HL-60/S4 (cell line): ENCODE results near the gene C12orf75.
"Not testable (repeated sequence)": the region's sequence is repeated elsewhere in the genome, so short reads cannot be mapped to it uniquely, and the experiment has no call there.

Experiments used
- in situ Hi-C: fragments of 300-500 bp; cut with MboI; formaldehyde crosslinking; loops from 2 replicates; pipeline ENCODE4 v1.14.3; 2022; ENCODE audit warnings: low sequenced_read_pairs

Gene C12orf75

GRCh38 chr12:105334582-105334981 is 4.1 kb downstream of the C12orf75 start:
- in situ Hi-C loops: no loop called here

- in situ Hi-C loops: no loop called here
These were observed 5.4 kb downstream of the C12orf75 start for GRCh38 chr12:105335856-105336255.

DNA sequence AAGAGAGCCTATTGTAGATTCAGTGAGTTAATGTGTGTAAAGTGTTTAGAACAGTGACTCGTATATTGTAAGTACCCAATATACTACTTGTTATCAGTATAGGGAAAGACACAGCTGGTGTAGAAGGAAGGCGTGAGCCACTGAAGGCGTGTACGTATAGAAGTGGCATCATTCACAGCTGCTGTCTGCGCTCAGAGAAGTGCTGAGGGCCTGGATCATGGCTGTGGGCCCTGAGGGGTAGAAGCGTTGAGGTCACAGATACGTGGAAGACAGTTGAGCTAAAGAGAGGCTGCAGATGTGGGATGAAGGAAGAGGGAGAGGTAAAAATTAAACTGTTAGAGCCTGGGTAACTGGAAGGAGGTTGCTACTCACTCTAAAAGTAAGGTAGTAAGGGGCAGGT is 5.9 kb downstream of the C12orf75 start:
- in situ Hi-C loops: no loop called here

GRCh38 chr12:105337391-105337790 is 6.9 kb downstream of the C12orf75 start:
- in situ Hi-C loops: no loop called here

GRCh38 chr12:105338966-105339365 is 8.5 kb downstream of the C12orf75 start:
- in situ Hi-C loops: no loop called here

- in situ Hi-C loops: no loop called here
These were observed 10.5 kb downstream of the C12orf75 start for GRCh38 chr12:105341010-105341409.

- in situ Hi-C loops: not testable (repeated sequence)
These were observed 11.1 kb downstream of the C12orf75 start for GRCh38 chr12:105341620-105342019.

DNA sequence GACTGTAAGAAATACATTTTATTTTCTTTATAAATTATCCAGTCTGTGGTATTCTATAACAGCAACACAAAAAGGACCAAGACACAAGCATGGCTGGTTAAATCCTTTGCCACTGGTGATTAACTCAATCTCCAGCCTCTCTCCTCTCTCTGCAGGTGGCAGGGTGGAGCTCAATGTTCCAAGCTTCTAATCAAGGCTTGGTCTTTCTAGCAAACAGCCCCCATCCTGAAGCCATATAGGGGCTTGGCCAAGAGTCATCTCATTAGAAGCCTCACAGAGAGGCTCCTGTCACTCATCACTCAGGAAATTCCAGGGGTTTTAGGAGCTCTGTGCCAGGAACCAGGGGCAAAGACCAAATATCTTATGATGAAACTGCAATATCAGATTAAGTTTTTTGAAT is 12.0 kb downstream of the C12orf75 start:
- in situ Hi-C loops: no loop called here

DNA sequence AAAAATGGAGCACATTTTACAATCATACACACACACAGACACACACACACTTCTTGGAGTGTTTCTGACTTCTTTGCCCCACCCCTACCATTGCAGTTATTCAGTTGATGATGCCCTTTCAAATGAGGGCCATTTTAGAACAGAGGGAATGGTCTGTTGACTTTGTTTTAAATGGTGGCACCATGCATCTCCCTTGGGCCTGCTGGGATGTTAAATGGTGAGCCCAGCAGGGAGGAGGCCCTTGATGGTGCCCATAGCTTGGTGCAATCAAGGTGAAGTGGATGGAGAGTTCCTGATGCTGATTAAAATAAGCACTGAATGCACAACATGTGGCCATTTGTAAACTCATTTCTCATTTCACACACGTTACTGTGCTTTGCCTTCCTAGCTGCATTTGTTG is 13.3 kb downstream of the C12orf75 start:
- in situ Hi-C loops: no loop called here

DNA sequence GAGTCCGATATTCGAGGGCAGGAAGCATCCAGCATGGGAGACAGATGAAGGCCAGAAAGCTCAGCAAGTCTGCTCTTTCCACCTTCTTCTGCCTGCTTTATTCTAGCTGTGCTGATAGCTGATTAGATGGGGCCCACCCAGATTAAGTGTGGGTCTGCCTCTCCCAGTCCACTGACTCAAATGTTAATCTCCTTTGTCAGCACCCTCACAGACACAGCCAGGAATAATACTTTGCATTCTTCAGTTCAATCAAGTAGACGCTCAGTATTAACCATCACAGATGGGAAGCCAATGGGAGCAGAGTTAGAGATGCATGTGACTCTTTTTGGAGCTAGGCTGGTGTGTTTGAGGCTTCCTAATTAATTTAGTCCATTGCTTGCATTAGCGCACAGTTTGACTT is 17.0 kb downstream of the C12orf75 start:
- in situ Hi-C loops: no loop called here

- in situ Hi-C loops: no loop called here
These were observed 17.7 kb downstream of the C12orf75 start for GRCh38 chr12:105348142-105348541.

DNA sequence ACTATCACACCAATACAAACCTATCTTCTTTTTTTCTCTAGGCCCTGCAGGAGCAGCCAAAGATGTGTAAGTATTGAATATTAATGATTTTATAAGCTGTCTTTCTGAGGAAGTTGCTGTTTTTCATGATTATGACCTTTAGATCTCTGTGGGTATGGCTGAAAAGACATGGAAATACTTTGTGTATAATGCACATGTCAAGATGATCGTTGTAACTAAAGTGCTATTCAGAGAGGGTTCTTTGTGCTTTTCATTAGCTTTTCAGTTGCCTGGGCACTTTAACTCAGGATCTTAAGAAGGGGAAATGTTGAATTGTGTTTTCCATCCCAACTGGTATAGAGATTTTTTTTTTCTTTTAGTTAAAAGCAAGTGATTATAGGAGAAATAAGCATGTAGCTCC is 18.1 kb downstream of the C12orf75 start:
- in situ Hi-C loops: no loop called here

- in situ Hi-C loops: no loop called here
These were observed 18.6 kb downstream of the C12orf75 start for GRCh38 chr12:105349138-105349537.

DNA sequence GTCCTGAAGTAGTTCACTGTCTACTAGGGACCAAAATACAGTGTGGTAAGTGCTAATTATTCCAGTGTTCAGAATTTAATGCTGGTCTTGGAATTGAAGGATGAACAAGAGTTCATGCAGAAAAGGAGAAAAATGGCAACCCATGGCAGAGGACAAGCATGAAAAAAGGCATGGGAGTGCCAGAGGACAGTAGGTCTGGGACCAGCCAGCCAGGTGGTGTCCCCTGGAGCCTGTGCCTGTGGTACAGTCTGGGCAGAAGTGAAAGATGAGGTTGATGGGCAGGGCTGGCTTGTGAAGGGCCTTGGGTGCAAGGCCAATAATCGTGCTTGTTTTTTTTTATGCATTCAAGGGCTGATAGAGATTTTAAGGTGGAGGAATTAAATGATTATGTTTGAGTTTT is 21.0 kb downstream of the C12orf75 start:
- in situ Hi-C loops: no loop called here

DNA sequence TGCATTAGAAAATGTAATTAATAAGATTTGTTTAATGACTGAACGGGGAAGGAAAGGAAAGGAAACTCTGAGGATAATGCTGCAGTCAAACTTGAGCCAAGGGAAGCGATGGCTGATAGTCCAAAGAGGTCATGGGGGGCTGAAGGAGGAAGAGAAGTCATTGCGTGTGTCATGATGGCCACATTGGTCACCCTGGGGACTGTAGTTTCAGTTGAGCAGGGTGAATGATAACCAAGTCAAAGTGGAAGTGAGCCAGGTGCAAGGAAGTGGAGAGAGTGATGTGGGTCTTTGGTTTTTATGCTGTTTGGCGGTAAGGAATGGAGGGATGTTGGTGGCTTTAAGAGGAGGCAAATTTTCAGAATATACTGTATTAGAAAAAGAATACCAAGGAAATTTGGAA is 21.6 kb downstream of the C12orf75 start:
- in situ Hi-C loops: no loop called here

GRCh38 chr12:105352940-105353635 is 22.6 kb downstream of the C12orf75 start:
- in situ Hi-C loops: no loop called here

- in situ Hi-C loops: no loop called here
These were observed 25.3 kb downstream of the C12orf75 start for GRCh38 chr12:105355752-105356151.

GRCh38 chr12:105357162-105357691 is 26.7 kb downstream of the C12orf75 start:
- in situ Hi-C loops: no loop called here

DNA sequence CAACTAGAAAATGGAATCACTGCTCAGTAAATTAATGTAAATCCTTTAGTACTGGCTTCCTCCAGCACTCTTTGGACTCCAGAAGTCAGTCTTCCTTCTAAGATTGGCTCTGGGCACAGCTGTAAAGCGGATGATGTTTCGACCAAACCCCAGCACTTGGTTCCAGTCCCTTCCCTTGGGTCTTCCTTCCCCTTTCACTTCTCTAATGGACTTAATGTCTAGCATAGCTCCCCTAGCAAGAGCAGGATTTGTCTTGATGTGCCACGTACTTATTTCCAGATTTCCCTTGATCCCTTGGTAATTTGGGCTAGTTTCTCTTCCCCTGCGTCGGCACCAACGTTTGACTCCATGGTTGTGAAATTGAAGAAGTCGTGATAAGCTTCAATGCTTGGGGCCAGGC is 28.3 kb downstream of the C12orf75 start:
- in situ Hi-C loops: no loop called here

DNA sequence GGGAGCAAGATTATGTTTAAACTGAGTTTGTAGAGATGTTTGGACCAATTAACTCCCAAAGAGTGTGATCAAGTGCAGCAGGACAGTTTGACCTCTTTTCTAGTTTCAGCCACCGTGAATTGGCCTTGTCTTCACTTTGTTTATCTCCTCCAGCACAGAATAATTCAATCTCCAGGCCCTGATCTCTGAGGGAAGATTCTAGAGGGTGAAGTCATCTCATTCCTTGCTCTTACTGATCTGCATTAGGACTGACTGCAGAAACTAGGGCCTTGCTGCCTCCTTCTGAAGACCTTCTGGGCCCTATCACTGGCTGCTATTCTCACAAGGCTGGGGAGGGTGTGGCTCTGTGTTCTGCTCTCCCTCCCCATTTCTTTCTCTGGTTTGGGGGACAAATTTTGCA is 29.4 kb downstream of the C12orf75 start:
- in situ Hi-C loops: no loop called here

DNA sequence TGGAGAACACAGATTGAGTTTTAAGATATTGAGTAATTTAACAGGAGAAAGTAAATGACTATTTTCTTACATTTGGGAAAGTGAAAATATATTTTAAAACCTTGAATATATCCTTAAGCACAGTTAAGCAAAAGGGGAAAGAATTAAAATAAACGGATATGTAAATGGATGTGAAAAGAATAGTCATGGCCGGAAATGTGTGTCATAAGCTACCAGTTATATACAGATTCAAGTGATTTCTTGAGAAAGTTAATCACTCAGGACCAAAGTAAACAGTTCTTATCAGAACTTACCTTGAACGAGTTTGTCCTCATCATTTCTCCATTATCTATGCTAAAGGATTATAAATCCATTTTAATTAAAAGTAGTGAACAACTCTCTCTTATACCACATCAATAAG is 33.4 kb downstream of the C12orf75 start:
- in situ Hi-C loops: no loop called here

DNA sequence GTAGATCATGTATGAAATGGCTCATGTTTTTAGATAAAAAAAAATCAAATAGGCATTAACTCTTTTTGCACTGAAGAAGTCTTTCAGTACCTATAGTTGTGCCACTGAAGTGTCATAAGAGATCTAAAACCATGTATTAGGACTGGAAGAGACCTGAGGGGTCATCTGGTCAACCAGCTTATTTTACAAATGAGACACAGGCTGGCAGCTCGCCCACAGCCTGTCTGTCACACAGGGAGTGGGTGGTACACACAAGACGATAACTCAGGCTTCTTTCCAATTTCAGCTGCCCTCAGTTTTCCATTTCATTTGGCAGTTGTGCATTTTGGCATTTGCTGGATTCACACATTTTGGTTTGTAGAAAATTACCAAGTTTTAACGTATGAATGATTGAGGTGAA is 34.7 kb downstream of the C12orf75 start:
- in situ Hi-C loops: no loop called here

GRCh38 chr12:105368047-105368646 is 37.7 kb downstream of the C12orf75 start:
- in situ Hi-C loops: no loop called here
